WTC11 (cell line): ENCODE data around the gene RSPRY1. TPM values are rescaled to one million over a fixed set of nuclear protein-coding genes. Genes with fewer than 3 reads are reported as not detected.

Experiments
- ATAC-seq: fragments of 200-7000 bp; cut with Tn5 transposase; 2 replicates; pipeline ENCODE4 v1.10.0; 2021; ENCODE audit warnings: mild to moderate bottlenecking, moderate library complexity
- CTCF ChIA-PET: fragments of 300-600 bp; sonication (Branson Sonifier 250); formaldehyde crosslinking; loops from one replicate; lab custom pipeline; 2021; ENCODE audit warnings: antibody characterized with exemption; lab: Charles Lee
- POLR2A ChIA-PET: fragments of 350-600 bp; sonication (Branson Sonifier 250); formaldehyde crosslinking; loops from one replicate; lab custom pipeline; 2021; ENCODE audit warnings: antibody characterized with exemption; lab: Charles Lee
- DNase-seq: peaks from one replicate; pipeline ENCODE4 v3.0.0; 2021; ENCODE audit warnings: low spot score
- H3K27ac Mint-ChIP-seq: 2 replicates; pipeline ENCODE4 v1.8.0; 2021; ENCODE audit warnings: mixed read lengths
- H3K27me3 Mint-ChIP-seq: 2 replicates; pipeline ENCODE4 v1.8.0; 2021; ENCODE audit warnings: low read depth, mild to moderate bottlenecking, moderate library complexity, mixed read lengths
- H3K36me3 Mint-ChIP-seq: 2 replicates; pipeline ENCODE4 v1.8.0; 2021; ENCODE audit warnings: mixed read lengths
- H3K4me1 Mint-ChIP-seq: 2 replicates; pipeline ENCODE4 v1.8.0; 2022; ENCODE audit warnings: mixed read lengths
- H3K4me3 Mint-ChIP-seq: 2 replicates; pipeline ENCODE4 v1.8.0; 2021; ENCODE audit warnings: mild to moderate bottlenecking, moderate library complexity, mixed read lengths
- H3K9me3 Mint-ChIP-seq: 2 replicates; pipeline ENCODE4 v1.8.0; 2021; ENCODE audit warnings: mixed read lengths
- CDX4 ChIP-seq: fragments of 250-450 bp; sonication (Bioruptor Pico); IDR thresholded peaks from 2 replicates; pipeline ENCODE4 v1.9.0; 2021; ENCODE audit warnings: moderate library complexity, mild to moderate bottlenecking, inconsistent platforms, borderline replicate concordance
- FOXK1 ChIP-seq: sonication (generic); formaldehyde crosslinking; IDR thresholded peaks from 2 replicates; pipeline ENCODE4 v1.8.0; 2022; ENCODE audit warnings: mild to moderate bottlenecking, moderate library complexity, missing genetic modification reagents
- FOXP1 ChIP-seq: sonication (generic); formaldehyde crosslinking; IDR thresholded peaks from 2 replicates; pipeline ENCODE4 v1.8.0; 2022; ENCODE audit warnings: missing genetic modification reagents, mild to moderate bottlenecking, moderate library complexity, borderline replicate concordance
- GTF2I ChIP-seq: fragments of 250-450 bp; sonication (Bioruptor Pico); conservative IDR thresholded peaks from 2 replicates; pipeline ENCODE4 v1.4.0; 2021; ENCODE audit warnings: mild to moderate bottlenecking
- JAZF1 ChIP-seq: fragments of 250-450 bp; sonication (Bioruptor Pico); IDR thresholded peaks from 2 replicates; pipeline ENCODE4 v1.9.0; 2021; ENCODE audit warnings: moderate library complexity, mild to moderate bottlenecking, inconsistent platforms
- NFYB ChIP-seq: sonication (generic); formaldehyde crosslinking; conservative IDR thresholded peaks from 2 replicates; pipeline ENCODE4 v1.8.0; 2022; ENCODE audit warnings: low read depth, missing genetic modification reagents
- NR3C1 ChIP-seq: sonication (generic); formaldehyde crosslinking; conservative IDR thresholded peaks from 2 replicates; pipeline ENCODE4 v1.8.1; 2023; ENCODE audit warnings: low read depth, mild to moderate bottlenecking, missing genetic modification reagents
- PREB ChIP-seq: sonication (generic); formaldehyde crosslinking; IDR thresholded peaks from 2 replicates; pipeline ENCODE4 v1.8.1; 2022; ENCODE audit warnings: mild to moderate bottlenecking, missing genetic modification reagents, moderate library complexity, borderline replicate concordance
- USF1 ChIP-seq: sonication (generic); formaldehyde crosslinking; IDR thresholded peaks from 2 replicates; pipeline ENCODE4 v1.8.0; 2022; ENCODE audit warnings: mild to moderate bottlenecking, missing genetic modification reagents
- ZNF121 ChIP-seq: sonication (generic); formaldehyde crosslinking; IDR thresholded peaks from 2 replicates; pipeline ENCODE4 v1.8.0; 2023; ENCODE audit warnings: missing genetic modification reagents
- ZNF232 ChIP-seq: sonication (generic); formaldehyde crosslinking; IDR thresholded peaks from 2 replicates; pipeline ENCODE4 v1.8.0; 2022; ENCODE audit warnings: mild to moderate bottlenecking, missing genetic modification reagents
- ZNF423 ChIP-seq: fragments of 250-450 bp; sonication (Bioruptor Pico); IDR thresholded peaks from 2 replicates; pipeline ENCODE4 v2.1.2; 2022; ENCODE audit warnings: mild to moderate bottlenecking, moderate library complexity
- ZNF532 ChIP-seq: fragments of 250-450 bp; sonication (Bioruptor Pico); IDR thresholded peaks from 2 replicates; pipeline ENCODE4 v1.9.0; 2021; ENCODE audit warnings: mild to moderate bottlenecking, borderline replicate concordance
- ZSCAN18 ChIP-seq: fragments of 250-450 bp; sonication (Bioruptor Pico); IDR thresholded peaks from 2 replicates; pipeline ENCODE4 v2.1.2; 2022; ENCODE audit warnings: mild to moderate bottlenecking, moderate library complexity
- total RNA-seq: library from RNA; stranded (reverse); gene quantifications from 3 replicates; pipeline ENCODE4 v1.2.3, GENCODE V29; 2021
- TF ChIP-seq, protein P1 (sequence below): sonication (generic); formaldehyde crosslinking; IDR thresholded peaks from 2 replicates; pipeline ENCODE4 v1.8.1; 2023; ENCODE audit warnings: mild to moderate bottlenecking, missing genetic modification reagents, moderate library complexity
- TF ChIP-seq, protein P2 (sequence below): fragments of 250-450 bp; sonication (Bioruptor Pico); IDR thresholded peaks from 2 replicates; pipeline ENCODE4 v1.9.0; 2021; ENCODE audit warnings: mild to moderate bottlenecking
- TF ChIP-seq, protein P3 (sequence below): sonication (generic); formaldehyde crosslinking; IDR thresholded peaks from 2 replicates; pipeline ENCODE4 v1.8.1; 2022; ENCODE audit warnings: low read depth, missing genetic modification reagents, borderline replicate concordance
- TF ChIP-seq, protein P4 (sequence below): sonication (generic); formaldehyde crosslinking; IDR thresholded peaks from 2 replicates; pipeline ENCODE4 v1.8.0; 2023; ENCODE audit warnings: missing genetic modification reagents

The RSPRY1 gene
- total RNA-seq, 1 experiment from 2014 or later = 26.8 TPM

- TF ChIP-seq PREB (CRISPR knock-in tag) (no peak), ZNF423 (CRISPR knock-in tag) (no peak), NFYB (CRISPR knock-in tag) (no peak), ZNF532 (CRISPR knock-in tag) (no peak), FOXK1 (CRISPR knock-in tag) (no peak), FOXP1 (CRISPR knock-in tag) (no peak), CDX4 (CRISPR knock-in tag) (no peak), USF1 (CRISPR knock-in tag) (no peak), NR3C1 (no peak), ZNF232 (no peak)
- TF ChIP-seq, protein P1, sequence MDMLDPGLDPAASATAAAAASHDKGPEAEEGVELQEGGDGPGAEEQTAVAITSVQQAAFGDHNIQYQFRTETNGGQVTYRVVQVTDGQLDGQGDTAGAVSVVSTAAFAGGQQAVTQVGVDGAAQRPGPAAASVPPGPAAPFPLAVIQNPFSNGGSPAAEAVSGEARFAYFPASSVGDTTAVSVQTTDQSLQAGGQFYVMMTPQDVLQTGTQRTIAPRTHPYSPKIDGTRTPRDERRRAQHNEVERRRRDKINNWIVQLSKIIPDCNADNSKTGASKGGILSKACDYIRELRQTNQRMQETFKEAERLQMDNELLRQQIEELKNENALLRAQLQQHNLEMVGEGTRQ (CRISPR knock-in tag) = no peak
- TF ChIP-seq, protein P2, sequence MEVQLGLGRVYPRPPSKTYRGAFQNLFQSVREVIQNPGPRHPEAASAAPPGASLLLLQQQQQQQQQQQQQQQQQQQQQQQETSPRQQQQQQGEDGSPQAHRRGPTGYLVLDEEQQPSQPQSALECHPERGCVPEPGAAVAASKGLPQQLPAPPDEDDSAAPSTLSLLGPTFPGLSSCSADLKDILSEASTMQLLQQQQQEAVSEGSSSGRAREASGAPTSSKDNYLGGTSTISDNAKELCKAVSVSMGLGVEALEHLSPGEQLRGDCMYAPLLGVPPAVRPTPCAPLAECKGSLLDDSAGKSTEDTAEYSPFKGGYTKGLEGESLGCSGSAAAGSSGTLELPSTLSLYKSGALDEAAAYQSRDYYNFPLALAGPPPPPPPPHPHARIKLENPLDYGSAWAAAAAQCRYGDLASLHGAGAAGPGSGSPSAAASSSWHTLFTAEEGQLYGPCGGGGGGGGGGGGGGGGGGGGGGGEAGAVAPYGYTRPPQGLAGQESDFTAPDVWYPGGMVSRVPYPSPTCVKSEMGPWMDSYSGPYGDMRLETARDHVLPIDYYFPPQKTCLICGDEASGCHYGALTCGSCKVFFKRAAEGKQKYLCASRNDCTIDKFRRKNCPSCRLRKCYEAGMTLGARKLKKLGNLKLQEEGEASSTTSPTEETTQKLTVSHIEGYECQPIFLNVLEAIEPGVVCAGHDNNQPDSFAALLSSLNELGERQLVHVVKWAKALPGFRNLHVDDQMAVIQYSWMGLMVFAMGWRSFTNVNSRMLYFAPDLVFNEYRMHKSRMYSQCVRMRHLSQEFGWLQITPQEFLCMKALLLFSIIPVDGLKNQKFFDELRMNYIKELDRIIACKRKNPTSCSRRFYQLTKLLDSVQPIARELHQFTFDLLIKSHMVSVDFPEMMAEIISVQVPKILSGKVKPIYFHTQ = no peak
These were observed 39.8 kb downstream of the RSPRY1 start (continued) for GRCh38 chr16:57225978-57226377.

DNA sequence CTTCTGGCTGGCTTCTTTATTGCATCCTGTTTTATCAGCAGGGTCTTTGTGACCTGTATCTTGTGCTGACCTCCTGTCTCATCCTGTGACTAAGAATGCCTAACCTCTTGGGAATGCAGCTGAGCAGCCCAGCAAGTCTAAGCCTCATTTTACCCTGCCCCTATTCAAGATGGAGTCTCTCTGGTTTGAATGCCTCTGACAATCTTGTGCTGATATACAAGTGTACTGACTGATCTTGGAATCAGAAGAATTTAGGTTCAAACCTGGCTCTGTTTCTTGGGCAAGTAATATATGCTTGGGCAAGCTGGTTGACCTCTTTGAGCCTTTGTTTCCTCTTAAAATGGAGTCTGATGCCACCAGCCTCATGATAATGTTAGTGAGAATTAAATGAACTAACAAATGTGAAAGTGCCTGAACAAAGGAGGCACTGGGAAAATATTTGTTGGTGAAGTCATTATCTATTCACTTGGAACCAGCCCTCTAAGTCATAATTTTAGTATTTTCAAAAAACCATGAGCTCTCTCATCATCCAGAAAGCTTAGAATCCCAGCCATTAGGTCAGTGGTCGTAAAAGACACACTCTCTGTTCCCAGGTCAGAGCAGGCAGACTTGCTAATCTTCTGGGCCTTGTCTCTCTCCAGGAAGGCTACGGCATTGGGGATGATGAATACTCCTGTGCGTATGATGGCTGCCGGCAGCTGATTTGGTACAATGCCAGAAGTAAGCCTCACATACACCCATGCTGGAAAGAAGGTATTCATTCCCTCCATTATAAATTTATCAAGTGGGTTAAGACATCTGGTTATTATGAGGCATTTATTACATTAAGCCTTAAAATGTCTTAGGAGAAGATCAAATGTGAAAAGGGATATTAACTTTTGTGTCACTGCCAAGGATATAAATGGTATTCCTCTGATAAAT, 40.8 kb downstream of the RSPRY1 start:
- Mint-ChIP-seq H3K4me3 (no peak overlapping the region), H3K9me3 (no peaks in the 10 kb centered on the region), H3K27ac (no peak overlapping the region), H3K27me3 (no peaks in the 10 kb centered on the region), H3K36me3 (peaks cover 58% of the 10 kb centered on the region), H3K4me1 (no peaks in the 10 kb centered on the region)
- CTCF ChIA-PET = no interaction called here
- POLR2A ChIA-PET = no interaction called here
- ATAC-seq (no peak), DNase-seq (no peak)
- TF ChIP-seq GTF2I (CRISPR knock-in tag) (no peak), ZNF121 (CRISPR knock-in tag) (no peak), ZSCAN18 (CRISPR knock-in tag) (no peak), FOXP1 (CRISPR knock-in tag) (no peak), JAZF1 (CRISPR knock-in tag) (no peak)
- TF ChIP-seq, protein P3, sequence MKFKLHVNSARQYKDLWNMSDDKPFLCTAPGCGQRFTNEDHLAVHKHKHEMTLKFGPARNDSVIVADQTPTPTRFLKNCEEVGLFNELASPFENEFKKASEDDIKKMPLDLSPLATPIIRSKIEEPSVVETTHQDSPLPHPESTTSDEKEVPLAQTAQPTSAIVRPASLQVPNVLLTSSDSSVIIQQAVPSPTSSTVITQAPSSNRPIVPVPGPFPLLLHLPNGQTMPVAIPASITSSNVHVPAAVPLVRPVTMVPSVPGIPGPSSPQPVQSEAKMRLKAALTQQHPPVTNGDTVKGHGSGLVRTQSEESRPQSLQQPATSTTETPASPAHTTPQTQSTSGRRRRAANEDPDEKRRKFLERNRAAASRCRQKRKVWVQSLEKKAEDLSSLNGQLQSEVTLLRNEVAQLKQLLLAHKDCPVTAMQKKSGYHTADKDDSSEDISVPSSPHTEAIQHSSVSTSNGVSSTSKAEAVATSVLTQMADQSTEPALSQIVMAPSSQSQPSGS = no peak
- TF ChIP-seq, protein P4, sequence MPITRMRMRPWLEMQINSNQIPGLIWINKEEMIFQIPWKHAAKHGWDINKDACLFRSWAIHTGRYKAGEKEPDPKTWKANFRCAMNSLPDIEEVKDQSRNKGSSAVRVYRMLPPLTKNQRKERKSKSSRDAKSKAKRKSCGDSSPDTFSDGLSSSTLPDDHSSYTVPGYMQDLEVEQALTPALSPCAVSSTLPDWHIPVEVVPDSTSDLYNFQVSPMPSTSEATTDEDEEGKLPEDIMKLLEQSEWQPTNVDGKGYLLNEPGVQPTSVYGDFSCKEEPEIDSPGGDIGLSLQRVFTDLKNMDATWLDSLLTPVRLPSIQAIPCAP (CRISPR knock-in tag) = no peak
